Fibroblast of lung (primary cell): ENCODE measurements around the gene PI4KB. TPM values are rescaled to one million over a fixed set of nuclear protein-coding genes. Genes with fewer than 3 reads are reported as not detected.

ENCODE experiments used
- DNase-seq, 2 donors: peaks; one replicate each; pipeline versions ENCODE4 v3.0.0 to v3.0.0-alpha.2; 2010; ENCODE audit warnings: low read depth in 2 of 2
- H2AFZ ChIP-seq: 2 replicates; pipeline ENCODE4 v1.5.1; 2012; ENCODE audit warnings: low read length, control low read depth, inconsistent platforms
- H3K27ac ChIP-seq: 2 replicates; pipeline ENCODE4 v1.5.1; 2011; ENCODE audit warnings: low read length, control low read depth; ENCODE audit not compliant: insufficient read depth
- H3K27me3 ChIP-seq: 2 replicates; pipeline ENCODE4 v1.5.1; 2011; ENCODE audit warnings: mild to moderate bottlenecking, low read length; ENCODE audit not compliant: control insufficient read depth, insufficient read depth
- H3K36me3 ChIP-seq: 2 replicates; pipeline ENCODE4 v1.5.1; 2011; ENCODE audit warnings: low read length; ENCODE audit not compliant: control insufficient read depth, insufficient read depth
- H3K4me1 ChIP-seq: 2 replicates; pipeline ENCODE4 v1.5.1; 2011; ENCODE audit warnings: low read length; ENCODE audit not compliant: control insufficient read depth, insufficient read depth; ENCODE audit errors: extremely low read depth
- H3K4me2 ChIP-seq: 2 replicates; pipeline ENCODE4 v1.5.1; 2011; ENCODE audit warnings: low read length, control low read depth; ENCODE audit not compliant: insufficient read depth; ENCODE audit errors: extremely low read depth
- H3K4me3 ChIP-seq, 4 experiments: fragments of 200-600 bp in 1 of 4; sonication (generic) in 1 of 4; replicated peaks in 1 of 4; 2 replicates each; pipeline ENCODE4 v1.5.1; 2011 to 2016; ENCODE audit warnings: low read length in 4 of 4, low read depth in 3 of 4, mild to moderate bottlenecking in 3 of 4, control low read depth in 2 of 4, inconsistent platforms in 1 of 4, mixed read lengths in 1 of 4; ENCODE audit not compliant: insufficient read depth in 1 of 4; ENCODE audit errors: control extremely low read depth in 1 of 4
- H3K79me2 ChIP-seq: 2 replicates; pipeline ENCODE4 v1.5.1; 2012; ENCODE audit warnings: mild to moderate bottlenecking, low read length, inconsistent platforms; ENCODE audit not compliant: control insufficient read depth, insufficient read depth
- H3K9ac ChIP-seq: 2 replicates; pipeline ENCODE4 v1.5.1; 2011; ENCODE audit warnings: mild to moderate bottlenecking, low read length, control low read depth; ENCODE audit not compliant: insufficient read depth
- H3K9me3 ChIP-seq: 2 replicates; pipeline ENCODE4 v1.5.1; 2012; ENCODE audit warnings: low read depth, low read length; ENCODE audit not compliant: control insufficient read depth, insufficient read depth
- H4K20me1 ChIP-seq: 2 replicates; pipeline ENCODE4 v1.5.1; 2011; ENCODE audit warnings: low read length; ENCODE audit not compliant: control insufficient read depth, insufficient read depth; ENCODE audit errors: extremely low read depth
- CTCF ChIP-seq, 2 donors: IDR thresholded peaks in 1 of 2; conservative IDR thresholded peaks in 1 of 2; 1 replicate in 1 of 2; 2 replicates in 1 of 2; pipeline ENCODE4 v1.5.1; 2011 to 2012; ENCODE audit warnings: low read length in 2 of 2, control low read depth in 1 of 2, inconsistent platforms in 1 of 2, low read depth in 1 of 2, mild to moderate bottlenecking in 1 of 2
- EZH2 ChIP-seq: IDR thresholded peaks from 2 replicates; pipeline ENCODE4 v1.5.1; 2012; ENCODE audit warnings: low read length, control low read depth, mild to moderate bottlenecking; ENCODE audit errors: missing control alignments
- polyA plus RNA-seq, 2 donors: library from polyadenylated mRNA; depleted of rRNA in 1 of 2; stranded (reverse) in 1 of 2; unstranded in 1 of 2; fragments of >200 nt; gene quantifications; 2 replicates each; pipeline ENCODE4 v1.2.1, GENCODE V29; 2011 to 2012; ENCODE audit warnings: missing spikeins in 1 of 2
- total RNA-seq: library from RNA; depleted of rRNA; stranded (reverse); fragments of >200 nt; gene quantifications from 2 replicates; pipeline ENCODE4 v1.2.1, GENCODE V29; 2014

Gene PI4KB
- total and polyA plus RNA-seq, 2 donors (not counting 1 experiment from before 2014, with no cell fraction given): 65.7 to 75.4 TPM

GRCh38 chr1:151288502-151288901, 38.7 kb downstream of the PI4KB start:
- Histone ChIP-seq H3K9me3 (no peaks in the 10 kb centered on the region), H3K9ac (no peak overlapping the region), H3K36me3 (peaks cover 43% of the 10 kb centered on the region), H2AFZ (no peak overlapping the region), H3K4me3 (no peak overlapping the region), H3K4me1 (no peaks in the 10 kb centered on the region), H4K20me1 (no peaks in the 10 kb centered on the region), H3K4me2 (no peak overlapping the region), H3K79me2 (peaks cover 7% of the 10 kb centered on the region), H3K27me3 (no peaks in the 10 kb centered on the region), H3K27ac (no peak overlapping the region)
- TF ChIP-seq EZH2 (no peak), CTCF (conservative IDR thresholded peaks at IDR 0.05 in 1 of 2, IDR thresholded peaks at IDR 0.05 in 1 of 2; ENCODE audit: low read depth in 1 of 2, low read length in 2 of 2) (no peak)
- DNase-seq: no peak

- Histone ChIP-seq H3K27ac (no peak overlapping the region), H3K79me2 (peaks cover 12% of the 10 kb centered on the region), H3K4me3 (no peak overlapping the region), H3K4me2 (no peak overlapping the region), H3K4me1 (no peaks in the 10 kb centered on the region), H3K9ac (no peak overlapping the region), H3K9me3 (no peaks in the 10 kb centered on the region), H2AFZ (no peak overlapping the region), H3K36me3 (peaks cover 39% of the 10 kb centered on the region), H3K27me3 (no peaks in the 10 kb centered on the region), H4K20me1 (no peaks in the 10 kb centered on the region)
- DNase-seq: no peak
- no peak for TF ChIP-seq CTCF (conservative IDR thresholded peaks at IDR 0.05 in 1 of 2, IDR thresholded peaks at IDR 0.05 in 1 of 2; ENCODE audit: low read depth in 1 of 2, low read length in 2 of 2)
- TF ChIP-seq EZH2: no peak
These were observed 39.3 kb downstream of the PI4KB start for GRCh38 chr1:151287767-151288500.

- Histone ChIP-seq H4K20me1 (no peaks in the 10 kb centered on the region), H3K4me2 (no peak overlapping the region), H2AFZ (no peak overlapping the region), H3K4me3 (no peak overlapping the region), H3K79me2 (peaks cover 15% of the 10 kb centered on the region), H3K27me3 (no peaks in the 10 kb centered on the region), H3K4me1 (no peaks in the 10 kb centered on the region), H3K36me3 (peaks cover 38% of the 10 kb centered on the region), H3K9me3 (no peaks in the 10 kb centered on the region), H3K9ac (no peak overlapping the region), H3K27ac (no peak overlapping the region)
- DNase-seq: no peak
- TF ChIP-seq EZH2: no peak
- no peak for TF ChIP-seq CTCF (conservative IDR thresholded peaks at IDR 0.05 in 1 of 2, IDR thresholded peaks at IDR 0.05 in 1 of 2; ENCODE audit: low read depth in 1 of 2, low read length in 2 of 2)
These were observed 39.9 kb downstream of the PI4KB start for GRCh38 chr1:151287341-151287699.
